ENCODE measurements around the gene SPG7. TPM values are rescaled to one million over a fixed set of nuclear protein-coding genes. Genes with fewer than 3 reads are reported as not detected.

SPG7 gene
- total and polyA plus RNA-seq, 3 experiments from 2014 or later, result 48.2 to 79.5 (median 77.4) TPM

DNA sequence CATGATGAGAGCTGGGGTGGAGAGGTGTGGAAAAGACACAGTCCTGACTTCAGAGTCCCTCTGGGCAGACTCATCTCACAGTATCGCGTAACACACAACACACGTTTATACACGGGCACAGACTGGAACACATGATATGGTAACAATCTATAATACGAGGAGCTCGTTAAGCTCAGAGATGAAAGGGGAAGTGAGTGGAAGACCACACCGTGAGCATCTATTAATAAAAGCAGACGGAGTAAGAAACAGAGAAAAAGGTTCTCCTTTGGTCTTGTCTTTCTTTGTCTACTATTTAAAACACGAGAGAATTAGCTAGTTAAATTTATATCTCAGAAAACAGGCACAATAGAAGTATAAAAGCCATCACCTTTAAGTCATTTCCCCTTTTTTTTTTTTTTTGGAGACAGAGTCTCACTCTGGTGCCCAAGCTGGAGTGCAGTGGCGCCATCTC, 31.4 kb upstream of the SPG7 start:
- Histone ChIP-seq H3K9me3 (ENCODE audit: low read length) (no peaks in the 10 kb centered on the region), H3K36me3 (ENCODE audit: insufficient read depth, low read length) (no peaks in the 10 kb centered on the region), H3K27ac (ENCODE audit: low read depth, low read length) (no peak overlapping the region), H3K4me3 (ENCODE audit: low read length) (no peak overlapping the region), H3K4me1 (ENCODE audit: insufficient read depth, low read length) (peaks cover 92% of the 10 kb centered on the region), H3K27me3 (ENCODE audit: insufficient read depth, low read length, poor library complexity, severe bottlenecking) (no peaks in the 10 kb centered on the region)
- H3K27ac Mint-ChIP-seq, result peak overlapping the region in 7 of 8 donors; percentile 22 to 90 (median 62)
- peak overlapping the region; percentile 2 to 87 (median 63) for H3K4me3 Mint-ChIP-seq
- DNase-seq, result no peak
- peaks cover 86 to 93% (median 91%) of the 10 kb centered on the region in 3 donors for H3K4me1 Mint-ChIP-seq
- peaks cover 0 to 2% of the 10 kb centered on the region in 2 donors for H3K27me3 Mint-ChIP-seq
- POLR2A ChIA-PET, result interaction anchor here (0.5 to 1.0 kb wide), 2 partner anchors 12 to 21 kb away, joined by 3 to 6 read pairs; no protein-coding TSS in a partner anchor
- peaks cover 0 to 3% (median 0%) of the 10 kb centered on the region in 5 donors for H3K9me3 Mint-ChIP-seq
- peaks cover 4 to 17% (median 9%) of the 10 kb centered on the region in 3 donors for H3K36me3 Mint-ChIP-seq
- CTCF ChIA-PET, result no interaction called here

DNA sequence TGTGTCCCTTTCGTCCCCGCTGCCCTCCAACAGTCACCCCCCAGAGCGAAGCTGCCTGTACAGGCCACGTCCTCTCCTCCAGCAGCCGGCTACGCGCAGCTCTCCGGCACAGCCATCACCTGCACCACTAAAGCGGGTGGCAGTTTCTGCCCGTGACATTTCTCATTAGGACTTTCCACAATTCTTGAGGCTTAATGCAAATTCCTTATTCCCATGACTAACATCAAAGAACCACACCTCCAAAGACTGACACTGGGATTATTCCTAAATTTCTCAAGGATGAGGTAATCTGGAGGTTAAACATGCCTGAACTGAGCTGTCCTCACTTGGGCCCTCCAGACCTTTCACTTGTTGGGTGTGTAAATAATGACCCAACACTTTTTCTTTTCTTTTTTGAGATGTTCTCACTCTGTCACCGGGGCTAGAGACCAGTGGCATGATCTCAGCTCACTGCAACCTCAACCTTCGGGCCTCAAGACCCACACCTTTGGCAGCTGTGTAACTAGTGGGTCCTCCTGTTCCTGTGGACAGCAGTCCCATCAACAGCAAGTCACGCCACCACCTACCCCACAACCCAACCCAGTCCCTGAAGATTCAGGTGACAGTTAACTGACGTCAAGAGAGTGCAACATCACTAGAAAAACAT, 29.5 kb upstream of the SPG7 start:
- DNase-seq, result no peak
- H3K4me3 Mint-ChIP-seq, result peak overlapping the region; percentile 56 to 90 (median 67)
- Histone ChIP-seq H3K27me3 (ENCODE audit: insufficient read depth, low read length, poor library complexity, severe bottlenecking) (no peaks in the 10 kb centered on the region), H3K4me3 (ENCODE audit: low read length) (peak overlapping the region; percentile 14), H3K27ac (ENCODE audit: low read depth, low read length) (no peak overlapping the region), H3K36me3 (ENCODE audit: insufficient read depth, low read length) (no peaks in the 10 kb centered on the region), H3K9me3 (ENCODE audit: low read length) (no peaks in the 10 kb centered on the region), H3K4me1 (ENCODE audit: insufficient read depth, low read length) (peaks cover 92% of the 10 kb centered on the region)
- H3K27ac Mint-ChIP-seq, result peak overlapping the region; percentile 47 to 90 (median 77)
- H3K36me3 Mint-ChIP-seq, result peaks cover 4 to 26% (median 13%) of the 10 kb centered on the region in 3 donors
- peaks cover 0 to 3% (median 0%) of the 10 kb centered on the region in 5 donors for H3K9me3 Mint-ChIP-seq
- CTCF ChIA-PET, result no interaction called here
- POLR2A ChIA-PET, result no interaction called here
- H3K27me3 Mint-ChIP-seq, result peaks cover 0 to 2% of the 10 kb centered on the region in 2 donors
- H3K4me1 Mint-ChIP-seq, result peaks cover 85 to 92% (median 91%) of the 10 kb centered on the region in 3 donors

DNA sequence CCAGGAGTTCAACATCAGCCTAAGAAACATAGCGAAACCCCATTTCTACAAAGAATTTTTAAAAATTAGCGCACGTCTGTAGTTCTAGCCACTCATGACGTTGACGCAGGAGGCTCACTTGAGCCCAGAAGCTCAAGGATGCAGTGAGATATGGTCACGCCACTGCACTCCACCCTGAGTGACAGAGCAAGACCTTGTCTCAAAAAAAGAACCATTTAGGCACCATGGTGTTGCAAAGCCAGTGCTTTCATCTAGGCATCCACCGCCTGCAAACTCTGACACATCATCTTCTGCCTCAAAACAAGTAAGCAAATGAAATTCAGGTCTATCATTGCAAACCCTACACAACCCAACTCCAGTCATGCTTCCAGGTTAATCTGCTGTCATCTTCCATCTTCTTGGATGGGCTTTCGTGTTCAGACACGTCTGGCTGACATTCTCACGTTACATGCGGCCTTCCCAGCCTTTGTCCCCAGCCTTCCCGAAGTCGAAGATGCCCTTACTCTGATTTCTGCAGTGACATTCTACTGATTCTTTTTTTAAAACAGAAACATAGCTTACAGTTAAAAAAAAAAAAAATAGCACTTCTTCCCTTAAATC, 26.7 kb upstream of the SPG7 start:
- DNase-seq, result no peak
- Histone ChIP-seq H3K4me1 (ENCODE audit: insufficient read depth, low read length) (peaks cover 92% of the 10 kb centered on the region), H3K36me3 (ENCODE audit: insufficient read depth, low read length) (no peaks in the 10 kb centered on the region), H3K27me3 (ENCODE audit: insufficient read depth, low read length, poor library complexity, severe bottlenecking) (no peaks in the 10 kb centered on the region), H3K27ac (ENCODE audit: low read depth, low read length) (no peak overlapping the region), H3K4me3 (ENCODE audit: low read length) (no peak overlapping the region), H3K9me3 (ENCODE audit: low read length) (no peaks in the 10 kb centered on the region)
- peak overlapping the region; percentile 2 to 84 (median 62) for H3K4me3 Mint-ChIP-seq
- H3K9me3 Mint-ChIP-seq, result no peaks in the 10 kb centered on the region
- H3K36me3 Mint-ChIP-seq, result peaks cover 0 to 23% (median 15%) of the 10 kb centered on the region in 3 donors
- peaks cover 85 to 92% (median 91%) of the 10 kb centered on the region in 3 donors for H3K4me1 Mint-ChIP-seq
- CTCF ChIA-PET, result interaction anchor here (1.2 kb wide), 1 partner anchor 9 kb away, joined by 4 read pairs; no protein-coding TSS in a partner anchor
- peaks cover 0 to 2% of the 10 kb centered on the region in 2 donors for H3K27me3 Mint-ChIP-seq
- peak overlapping the region in 7 of 8 donors; percentile 35 to 81 (median 75) for H3K27ac Mint-ChIP-seq
- POLR2A ChIA-PET, result interaction anchor here (1.1 kb wide), 1 partner anchor 9 kb away, joined by 3 read pairs; no protein-coding TSS in a partner anchor

DNA sequence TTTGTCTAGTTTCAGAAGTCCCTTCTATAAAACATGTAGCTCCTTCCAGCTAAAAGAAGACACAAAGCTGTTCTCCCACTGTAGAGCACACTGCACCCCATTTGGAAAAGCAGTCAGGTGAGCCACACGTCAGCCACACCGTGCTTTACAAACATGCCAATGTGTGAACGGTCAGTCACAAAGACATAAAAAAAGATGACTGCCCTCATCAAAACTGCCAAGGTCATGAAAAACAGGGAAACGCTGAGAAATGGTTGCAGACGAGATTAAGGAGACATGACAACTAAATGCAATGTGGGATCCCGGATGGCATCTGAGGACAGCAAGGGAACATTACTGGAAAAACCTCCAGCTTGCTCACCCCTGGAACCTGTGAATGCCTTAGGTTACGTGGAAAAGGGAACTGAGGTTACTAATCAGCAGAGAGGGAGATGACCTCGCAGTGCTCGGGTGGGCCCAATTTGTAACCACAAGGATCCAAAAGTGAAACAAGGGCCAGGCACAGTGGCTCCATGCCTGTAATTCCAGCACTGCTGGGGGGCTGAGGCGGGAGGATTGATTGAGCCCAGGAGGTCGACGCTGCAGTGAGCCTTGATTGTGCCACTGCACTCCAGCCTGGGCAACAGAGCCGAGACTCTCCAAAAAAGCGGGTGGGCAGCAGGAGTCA, 25.9 kb upstream of the SPG7 start:
- Histone ChIP-seq H3K36me3 (ENCODE audit: insufficient read depth, low read length) (no peaks in the 10 kb centered on the region), H3K4me1 (ENCODE audit: insufficient read depth, low read length) (peaks cover 92% of the 10 kb centered on the region), H3K4me3 (ENCODE audit: low read length) (no peak overlapping the region), H3K9me3 (ENCODE audit: low read length) (no peaks in the 10 kb centered on the region), H3K27ac (ENCODE audit: low read depth, low read length) (no peak overlapping the region), H3K27me3 (ENCODE audit: insufficient read depth, low read length, poor library complexity, severe bottlenecking) (no peaks in the 10 kb centered on the region)
- H3K36me3 Mint-ChIP-seq, result peaks cover 0 to 28% (median 15%) of the 10 kb centered on the region in 3 donors
- no peaks in the 10 kb centered on the region for H3K9me3 Mint-ChIP-seq
- ChIA-PET POLR2A (interaction anchor here (1.3 kb wide), 1 partner anchor 8 kb away, joined by 3 read pairs; no protein-coding TSS in a partner anchor), CTCF (interaction anchor here (0.9 to 1.1 kb wide), 2 partner anchors 24 to 43 kb away, joined by 3 read pairs; no protein-coding TSS in a partner anchor)
- H3K27me3 Mint-ChIP-seq, result peaks cover 0 to 2% of the 10 kb centered on the region in 2 donors
- H3K4me3 Mint-ChIP-seq, result peak overlapping the region; percentile 67 to 88 (median 77)
- no peak for DNase-seq
- H3K27ac Mint-ChIP-seq, result peak overlapping the region; percentile 49 to 98 (median 74)
- H3K4me1 Mint-ChIP-seq, result peaks cover 84 to 92% (median 92%) of the 10 kb centered on the region in 3 donors

DNA sequence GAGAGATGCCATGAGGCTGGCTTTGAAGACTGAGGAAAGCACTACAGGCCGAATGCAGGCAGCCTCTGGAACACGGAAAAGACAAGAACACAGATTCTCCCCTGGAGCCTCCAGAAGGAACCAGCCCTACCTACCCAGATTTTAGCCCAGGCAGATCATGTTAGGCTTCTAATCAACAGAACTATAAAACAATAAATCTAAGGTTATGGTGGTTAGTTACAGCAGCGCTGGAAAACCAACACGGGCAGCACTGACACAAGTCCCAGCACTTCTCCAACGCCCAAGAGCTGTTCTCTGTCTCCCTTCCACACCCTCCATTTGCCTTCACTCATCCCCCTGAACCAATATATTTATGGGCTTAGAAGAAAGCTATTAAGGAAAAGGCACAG, 25.4 kb upstream of the SPG7 start:
- Mint-ChIP-seq H3K4me1 (peaks cover 85 to 93% (median 91%) of the 10 kb centered on the region in 3 donors), H3K4me3 (peak overlapping the region; percentile 67 to 88 (median 77)), H3K36me3 (peaks cover 0 to 29% (median 15%) of the 10 kb centered on the region in 3 donors), H3K9me3 (no peaks in the 10 kb centered on the region), H3K27ac (peak overlapping the region; percentile 44 to 98 (median 50)), H3K27me3 (peaks cover 0 to 2% of the 10 kb centered on the region in 2 donors)
- Histone ChIP-seq H3K9me3 (ENCODE audit: low read length) (no peaks in the 10 kb centered on the region), H3K4me3 (ENCODE audit: low read length) (no peak overlapping the region), H3K27me3 (ENCODE audit: insufficient read depth, low read length, poor library complexity, severe bottlenecking) (no peaks in the 10 kb centered on the region), H3K36me3 (ENCODE audit: insufficient read depth, low read length) (no peaks in the 10 kb centered on the region), H3K4me1 (ENCODE audit: insufficient read depth, low read length) (peaks cover 92% of the 10 kb centered on the region), H3K27ac (ENCODE audit: low read depth, low read length) (no peak overlapping the region)
- ChIA-PET POLR2A (interaction anchor here (1.3 kb wide), 1 partner anchor 9 kb away, joined by 3 read pairs; no protein-coding TSS in a partner anchor), CTCF (interaction anchor here (0.9 to 1.2 kb wide), 3 partner anchors 21 to 43 kb away, joined by 3 read pairs; no protein-coding TSS in a partner anchor)
- no peak for DNase-seq

DNA sequence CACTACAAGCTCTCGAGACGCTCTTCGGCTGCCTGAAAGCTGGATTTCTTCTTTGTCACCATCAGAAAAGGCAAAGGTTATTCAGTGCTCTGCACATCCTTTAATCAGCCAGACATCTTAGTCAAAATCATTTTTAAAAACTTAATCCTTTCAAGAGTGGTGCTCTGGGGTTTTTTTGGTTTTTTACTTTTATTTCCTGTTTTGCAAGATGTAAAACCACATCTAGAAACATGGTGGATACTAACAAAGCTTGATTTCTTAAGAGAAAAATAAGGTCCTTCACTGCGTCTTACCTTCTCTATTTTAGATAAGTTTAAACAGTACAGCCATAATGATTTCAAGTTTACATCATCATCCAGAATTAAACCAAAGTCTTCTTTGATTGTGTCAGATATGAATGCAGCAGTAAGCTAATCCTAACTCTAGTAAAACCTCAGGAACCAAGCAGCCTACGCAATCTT, 24.1 kb upstream of the SPG7 start:
- peak overlapping the region; percentile 81 to 98 (median 90) for H3K27ac Mint-ChIP-seq
- no peaks in the 10 kb centered on the region for H3K27me3 ChIP-seq (ENCODE audit: insufficient read depth, low read length, poor library complexity, severe bottlenecking)
- H3K4me3 Mint-ChIP-seq, result peak overlapping the region; percentile 67 to 89 (median 84)
- peak in 2 of 5 donors; percentile 78 to 86 for DNase-seq
- no peaks in the 10 kb centered on the region for H3K36me3 ChIP-seq (ENCODE audit: insufficient read depth, low read length)
- H3K36me3 Mint-ChIP-seq, result peaks cover 0 to 40% (median 13%) of the 10 kb centered on the region in 3 donors
- H3K27ac ChIP-seq (ENCODE audit: low read depth, low read length), result no peak overlapping the region
- H3K4me1 Mint-ChIP-seq, result peaks cover 85 to 93% (median 91%) of the 10 kb centered on the region in 3 donors
- POLR2A ChIA-PET, result interaction anchor here (1.3 to 2.0 kb wide), 3 partner anchors 10 to 29 kb away, joined by 3 to 6 read pairs (median 5); no protein-coding TSS in a partner anchor
- H3K4me1 ChIP-seq (ENCODE audit: insufficient read depth, low read length), result peaks cover 91% of the 10 kb centered on the region
- peak overlapping the region; percentile 29 for H3K4me3 ChIP-seq (ENCODE audit: low read length)
- CTCF ChIA-PET, result interaction anchor here (0.6 to 1.4 kb wide), 6 partner anchors 13 to 170 kb away, joined by 3 to 6 read pairs (median 3); no protein-coding TSS in a partner anchor
- H3K27me3 Mint-ChIP-seq, result peaks cover 0 to under 1% of the 10 kb centered on the region in 2 donors
- H3K9me3 Mint-ChIP-seq, result peaks cover 0 to 1% (median 0%) of the 10 kb centered on the region in 5 donors
- no peaks in the 10 kb centered on the region for H3K9me3 ChIP-seq (ENCODE audit: low read length)

DNA sequence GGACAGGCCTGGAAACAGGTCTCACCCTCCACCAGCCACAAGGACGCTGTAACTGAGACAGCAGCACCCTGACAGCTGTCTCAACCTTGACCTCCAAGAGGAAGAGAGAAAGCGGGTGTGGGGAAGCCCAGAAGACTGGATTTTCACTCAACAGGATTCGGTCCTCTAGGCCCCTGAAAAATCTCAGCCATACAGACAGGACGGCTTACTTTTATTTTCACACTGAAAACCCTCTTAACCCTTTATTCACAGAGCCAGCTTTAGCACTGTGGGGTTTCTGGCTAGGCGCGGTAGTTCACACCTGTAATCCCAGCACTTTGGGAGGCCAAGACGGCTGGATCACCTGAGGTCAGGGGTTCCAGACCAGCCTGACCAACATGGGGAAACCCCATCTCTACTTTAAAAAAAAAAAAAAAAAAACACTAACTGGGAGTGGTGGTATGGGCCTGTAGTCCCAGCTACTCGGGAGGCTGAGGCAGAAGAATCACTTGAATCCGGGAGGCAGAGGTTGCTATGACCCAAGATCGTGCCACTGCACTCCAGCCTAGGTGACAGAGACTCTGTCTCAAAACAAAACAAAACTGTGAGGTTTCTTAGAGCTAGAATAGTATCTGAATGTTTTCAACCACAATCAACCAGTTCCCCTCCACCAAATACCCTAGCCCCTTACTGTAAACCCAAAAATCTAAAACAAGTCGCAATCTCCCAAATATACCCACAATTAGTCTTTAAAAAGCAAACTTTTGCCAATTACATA, 23.1 kb upstream of the SPG7 start:
- peak in 1 of 5 donors; percentile 43 for DNase-seq
- Mint-ChIP-seq H3K27me3 (peaks cover 0 to 2% of the 10 kb centered on the region in 2 donors), H3K27ac (peak overlapping the region; percentile 81 to 98 (median 90)), H3K36me3 (peaks cover 0 to 41% (median 13%) of the 10 kb centered on the region in 3 donors), H3K4me1 (peaks cover 81 to 89% (median 89%) of the 10 kb centered on the region in 3 donors), H3K4me3 (peak overlapping the region; percentile 67 to 89 (median 84)), H3K9me3 (peaks cover 0 to 2% (median 0%) of the 10 kb centered on the region in 5 donors)
- POLR2A ChIA-PET, result interaction anchor here (0.6 to 2.0 kb wide), 7 partner anchors 13 to 168 kb away, joined by 3 to 9 read pairs (median 5); no protein-coding TSS in a partner anchor
- no peaks in the 10 kb centered on the region for H3K9me3 ChIP-seq (ENCODE audit: low read length)
- no peaks in the 10 kb centered on the region for H3K27me3 ChIP-seq (ENCODE audit: insufficient read depth, low read length, poor library complexity, severe bottlenecking)
- no peaks in the 10 kb centered on the region for H3K36me3 ChIP-seq (ENCODE audit: insufficient read depth, low read length)
- peak overlapping the region; percentile 44 for H3K27ac ChIP-seq (ENCODE audit: low read depth, low read length)
- peaks cover 89% of the 10 kb centered on the region for H3K4me1 ChIP-seq (ENCODE audit: insufficient read depth, low read length)
- CTCF ChIA-PET, result interaction anchor here (0.9 to 1.1 kb wide), 3 partner anchors 13 to 152 kb away, joined by 3 to 5 read pairs (median 4); no protein-coding TSS in a partner anchor
- peak overlapping the region; percentile 29 for H3K4me3 ChIP-seq (ENCODE audit: low read length)
